Nephron progenitor cell (in vitro differentiated cells): ENCODE data around the gene FOXA3.

ENCODE experiments used
- DNase-seq: peaks from one replicate; pipeline ENCODE4 v3.0.0; 2021
- H3K27ac Mint-ChIP-seq: 2 replicates; pipeline ENCODE4 v1.8.0; 2021; ENCODE audit warnings: mild to moderate bottlenecking, moderate library complexity, mixed read lengths
- H3K27me3 Mint-ChIP-seq: 2 replicates; pipeline ENCODE4 v1.8.0; 2021; ENCODE audit warnings: mild to moderate bottlenecking, low read depth, mixed read lengths; ENCODE audit not compliant: poor library complexity
- H3K36me3 Mint-ChIP-seq: 2 replicates; pipeline ENCODE4 v1.8.0; 2021; ENCODE audit warnings: low read depth, mixed read lengths
- H3K4me1 Mint-ChIP-seq: 2 replicates; pipeline ENCODE4 v1.8.0; 2021; ENCODE audit warnings: mixed read lengths
- H3K4me3 Mint-ChIP-seq: 2 replicates; pipeline ENCODE4 v1.8.0; 2021; ENCODE audit warnings: mild to moderate bottlenecking, moderate library complexity, mixed read lengths
- H3K9me3 Mint-ChIP-seq: 2 replicates; pipeline ENCODE4 v1.8.0; 2021; ENCODE audit warnings: mild to moderate bottlenecking, moderate library complexity, mixed read lengths
- CTCF ChIP-seq: fragments of 200-600 bp; sonication (generic); IDR thresholded peaks from 2 replicates; pipeline ENCODE4 v1.5.0; 2021; ENCODE audit warnings: antibody characterized with exemption

The FOXA3 gene

GRCh38 chr19:45854167-45854778 lies 9.9 kb upstream of the FOXA3 start:
- no peak for DNase-seq
- TF ChIP-seq CTCF, result no peak
- H3K27ac Mint-ChIP-seq, result no peak overlapping the region
- H3K36me3 Mint-ChIP-seq, result peaks cover 68% of the 10 kb centered on the region
- no peaks in the 10 kb centered on the region for H3K9me3 Mint-ChIP-seq
- no peak overlapping the region for H3K4me3 Mint-ChIP-seq
- H3K27me3 Mint-ChIP-seq, result peaks cover 4% of the 10 kb centered on the region
- no peaks in the 10 kb centered on the region for H3K4me1 Mint-ChIP-seq

- H3K27ac Mint-ChIP-seq, result no peak overlapping the region
- H3K4me3 Mint-ChIP-seq, result peak overlapping the region; percentile 97
- no peaks in the 10 kb centered on the region for H3K9me3 Mint-ChIP-seq
These were observed 3.5 kb upstream of the FOXA3 start for GRCh38 chr19:45860359-45861259.

GRCh38 chr19:45862271-45862563 lies 1.9 kb upstream of the FOXA3 start:
- no peak for DNase-seq
- peak overlapping the region; percentile 96 for H3K27ac Mint-ChIP-seq
- H3K9me3 Mint-ChIP-seq, result no peaks in the 10 kb centered on the region
- H3K36me3 Mint-ChIP-seq, result peaks cover 24% of the 10 kb centered on the region
- TF ChIP-seq CTCF, result no peak
- peak overlapping the region; percentile 97 for H3K4me3 Mint-ChIP-seq
- H3K4me1 Mint-ChIP-seq, result peaks cover 30% of the 10 kb centered on the region
- peaks cover 47% of the 10 kb centered on the region for H3K27me3 Mint-ChIP-seq

More at GRCh38 chr19:45860359-45861259, 3.5 kb upstream of the FOXA3 start:
- peaks cover 30% of the 10 kb centered on the region for H3K27me3 Mint-ChIP-seq
- H3K36me3 Mint-ChIP-seq, result peaks cover 30% of the 10 kb centered on the region
- no peak for TF ChIP-seq CTCF
- peaks cover 30% of the 10 kb centered on the region for H3K4me1 Mint-ChIP-seq
- no peak for DNase-seq

GRCh38 chr19:45862564-45863334 lies 1.4 kb upstream of the FOXA3 start, which contains the start of gene SYMPK:
TSS of gene SYMPK (minus strand) at chr19:45863147. CDS start at chr19:45854495, 8,652 bp downstream.
- H3K27me3 Mint-ChIP-seq, result peaks cover 52% of the 10 kb centered on the region
- peak; percentile 99 for DNase-seq

GRCh38 chr19:45863335-45863839 lies 739 bp upstream of the FOXA3 start:
- H3K4me3 Mint-ChIP-seq, result peak overlapping the region; percentile 97
- H3K4me1 Mint-ChIP-seq, result peaks cover 30% of the 10 kb centered on the region
- H3K27ac Mint-ChIP-seq, result no peak overlapping the region
- H3K9me3 Mint-ChIP-seq, result no peaks in the 10 kb centered on the region
- TF ChIP-seq CTCF, result no peak
- peaks cover 51% of the 10 kb centered on the region for H3K27me3 Mint-ChIP-seq
- H3K36me3 Mint-ChIP-seq, result peaks cover 17% of the 10 kb centered on the region
- DNase-seq, result no peak

More at GRCh38 chr19:45862564-45863334, 1.4 kb upstream of the FOXA3 start, which contains the start of gene SYMPK:
- Mint-ChIP-seq H3K36me3 (peaks cover 23% of the 10 kb centered on the region), H3K4me1 (peaks cover 30% of the 10 kb centered on the region), H3K9me3 (no peaks in the 10 kb centered on the region), H3K4me3 (peak within 1 kb of the TSS; percentile 97), H3K27ac (peak within 1 kb of the TSS; percentile 96)
- TF ChIP-seq CTCF, result no peak
